HL-60 (cell line): ENCODE measurements around the gene HDGF.

ENCODE experiments used
- DNase-seq, 2 experiments: peaks; one replicate each; pipeline ENCODE4 v3.0.0-alpha.2; 2010 to 2020; ENCODE audit warnings: low read depth in 1 of 2, low spot score in 1 of 2
- H3K27ac ChIP-seq: fragments of 250-450 bp; sonication (Bioruptor Pico); replicated peaks from 2 replicates; pipeline ENCODE4 v1.5.1; 2020; ENCODE audit warnings: mild to moderate bottlenecking, moderate library complexity
- H3K27me3 ChIP-seq: fragments of 250-450 bp; sonication (Bioruptor Pico); 2 replicates; pipeline ENCODE4 v1.5.1; 2021; ENCODE audit warnings: mild to moderate bottlenecking, moderate library complexity; ENCODE audit not compliant: insufficient read depth, poor library complexity, severe bottlenecking
- H3K4me3 ChIP-seq: replicated peaks from 2 replicates; pipeline ENCODE4 v1.5.1; 2011; ENCODE audit warnings: mild to moderate bottlenecking, control low read depth, low read length; ENCODE audit not compliant: insufficient read depth
- CTCF ChIP-seq: IDR thresholded peaks from one replicate; pipeline ENCODE4 v1.5.1; 2011; ENCODE audit warnings: low read length, control low read depth, inconsistent platforms; ENCODE audit not compliant: insufficient read depth
- GABPA ChIP-seq: IDR thresholded peaks from 2 replicates; pipeline ENCODE4 v1.6.1; 2012; ENCODE audit warnings: low read depth
- POLR2AphosphoS5 ChIP-seq: IDR thresholded peaks from 2 replicates; pipeline ENCODE4 v1.6.1; 2012; ENCODE audit warnings: low read depth
- SPI1 ChIP-seq: IDR thresholded peaks from 2 replicates; pipeline ENCODE4 v1.6.1; 2012; ENCODE audit warnings: low read depth, mild to moderate bottlenecking, borderline replicate concordance
- TF ChIP-seq, protein P1 (sequence below): IDR thresholded peaks from 2 replicates; pipeline ENCODE4 v1.6.1; 2012; ENCODE audit warnings: low read depth; ENCODE audit not compliant: insufficient replicate concordance

Gene HDGF

GRCh38 chr1:156777573-156777972, 26.1 kb upstream of the HDGF start:
- DNase-seq = no peak
- TF ChIP-seq CTCF = no peak
- no peak for TF ChIP-seq GABPA
- no peak for TF ChIP-seq POLR2AphosphoS5
- TF ChIP-seq SPI1 = no peak
- TF ChIP-seq, protein P1, sequence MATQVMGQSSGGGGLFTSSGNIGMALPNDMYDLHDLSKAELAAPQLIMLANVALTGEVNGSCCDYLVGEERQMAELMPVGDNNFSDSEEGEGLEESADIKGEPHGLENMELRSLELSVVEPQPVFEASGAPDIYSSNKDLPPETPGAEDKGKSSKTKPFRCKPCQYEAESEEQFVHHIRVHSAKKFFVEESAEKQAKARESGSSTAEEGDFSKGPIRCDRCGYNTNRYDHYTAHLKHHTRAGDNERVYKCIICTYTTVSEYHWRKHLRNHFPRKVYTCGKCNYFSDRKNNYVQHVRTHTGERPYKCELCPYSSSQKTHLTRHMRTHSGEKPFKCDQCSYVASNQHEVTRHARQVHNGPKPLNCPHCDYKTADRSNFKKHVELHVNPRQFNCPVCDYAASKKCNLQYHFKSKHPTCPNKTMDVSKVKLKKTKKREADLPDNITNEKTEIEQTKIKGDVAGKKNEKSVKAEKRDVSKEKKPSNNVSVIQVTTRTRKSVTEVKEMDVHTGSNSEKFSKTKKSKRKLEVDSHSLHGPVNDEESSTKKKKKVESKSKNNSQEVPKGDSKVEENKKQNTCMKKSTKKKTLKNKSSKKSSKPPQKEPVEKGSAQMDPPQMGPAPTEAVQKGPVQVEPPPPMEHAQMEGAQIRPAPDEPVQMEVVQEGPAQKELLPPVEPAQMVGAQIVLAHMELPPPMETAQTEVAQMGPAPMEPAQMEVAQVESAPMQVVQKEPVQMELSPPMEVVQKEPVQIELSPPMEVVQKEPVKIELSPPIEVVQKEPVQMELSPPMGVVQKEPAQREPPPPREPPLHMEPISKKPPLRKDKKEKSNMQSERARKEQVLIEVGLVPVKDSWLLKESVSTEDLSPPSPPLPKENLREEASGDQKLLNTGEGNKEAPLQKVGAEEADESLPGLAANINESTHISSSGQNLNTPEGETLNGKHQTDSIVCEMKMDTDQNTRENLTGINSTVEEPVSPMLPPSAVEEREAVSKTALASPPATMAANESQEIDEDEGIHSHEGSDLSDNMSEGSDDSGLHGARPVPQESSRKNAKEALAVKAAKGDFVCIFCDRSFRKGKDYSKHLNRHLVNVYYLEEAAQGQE = no peak
- no peak overlapping the region for H3K27ac ChIP-seq

DNA sequence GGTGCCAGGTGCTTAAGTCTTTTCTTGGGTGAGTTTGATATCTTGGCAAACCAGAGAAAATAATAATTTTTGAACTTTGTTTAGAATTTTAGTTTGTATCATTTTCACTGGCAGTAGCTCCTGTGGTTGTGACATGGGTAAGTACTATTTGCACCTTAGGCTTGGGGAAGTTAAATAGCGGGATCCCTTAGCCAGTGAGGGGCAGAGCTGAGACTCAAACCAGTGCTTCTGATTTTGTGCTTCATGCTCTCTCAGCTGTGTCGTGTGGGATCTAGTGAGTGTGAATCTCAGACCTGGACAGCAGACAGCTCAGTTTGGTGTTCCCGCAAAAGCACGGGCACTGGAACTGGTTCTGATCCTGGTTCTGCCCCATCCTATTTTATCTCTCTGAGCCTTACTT, 25.5 kb upstream of the HDGF start:
- H3K27ac ChIP-seq = no peak overlapping the region
- DNase-seq = no peak
- H3K4me3 ChIP-seq = no peak overlapping the region
- H3K27me3 ChIP-seq = no peaks in the 10 kb centered on the region
- TF ChIP-seq GABPA (no peak), CTCF (no peak), SPI1 (no peak), POLR2AphosphoS5 (no peak)
- TF ChIP-seq, protein P1 = no peak

More at GRCh38 chr1:156777573-156777972, 26.1 kb upstream of the HDGF start:
- H3K27me3 ChIP-seq = no peaks in the 10 kb centered on the region
- H3K4me3 ChIP-seq = no peak overlapping the region

DNA sequence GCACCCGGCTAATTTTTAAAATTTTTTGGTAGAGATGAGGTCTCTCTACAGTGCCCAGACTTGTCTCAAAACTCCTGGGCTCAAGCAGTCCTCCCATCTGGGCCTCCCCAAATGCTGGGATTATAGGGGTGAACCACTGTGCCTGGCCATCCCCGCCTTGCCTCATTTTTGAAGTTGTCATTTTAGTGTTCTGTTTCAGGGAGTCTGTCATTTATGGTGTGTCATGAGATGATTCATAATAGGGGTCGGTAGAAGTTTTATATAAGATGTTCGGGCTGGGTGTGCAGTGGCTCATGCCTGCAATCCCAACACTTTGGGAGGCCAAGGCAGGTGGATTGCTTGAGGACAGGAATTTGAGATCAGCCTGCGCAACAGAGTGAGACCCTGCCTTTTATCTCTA, 24.3 kb upstream of the HDGF start:
- Histone ChIP-seq H3K27ac (no peak overlapping the region), H3K27me3 (no peaks in the 10 kb centered on the region), H3K4me3 (no peak overlapping the region)
- no peak for TF ChIP-seq GABPA
- no peak for TF ChIP-seq CTCF
- TF ChIP-seq SPI1 = no peak
- no peak for TF ChIP-seq POLR2AphosphoS5
- TF ChIP-seq, protein P1 = no peak
- DNase-seq = no peak
